Posterior vena cava (tissue), 2 donors: ENCODE data around the gene CNDP1. TPM values are rescaled to one million over a fixed set of nuclear protein-coding genes. Genes with fewer than 3 reads are reported as not detected.
A peak's percentile ranks its signal among the peaks of the same experiment; 100 is the strongest.
"Not testable (repeated sequence)": the region's sequence is repeated elsewhere in the genome, so short reads cannot be mapped to it uniquely, and the experiment has no call there.

Experiments
- DNase-seq: peaks from one replicate; pipeline ENCODE4 v3.0.0-alpha.2; 2020; ENCODE audit warnings: low spot score
- intact Hi-C, 2 donors: fragments of 100-400 bp; cut with DNase I; formaldehyde crosslinking; loops; one replicate each; pipeline versions ENCODE4 v1.14.1 to v1.14.2; 2022 to 2023
- total RNA-seq, 2 donors: library from RNA; stranded (reverse); fragmentation: NEBNext Ultra II Directional; extraction: Animal tissue kit (Norgen Biotek cat#: 25700); gene quantifications; one replicate each; pipeline ENCODE4 v1.2.1, GENCODE V29; 2021
- donor health status: DM: yes; HTN: yes; CAD: no.
- donor health status: DM: yes; HTN: yes; CAD: no.

Gene CNDP1
- total RNA-seq, 2 donors from 2014 or later: 0.19 TPM; not detected in 1

DNA sequence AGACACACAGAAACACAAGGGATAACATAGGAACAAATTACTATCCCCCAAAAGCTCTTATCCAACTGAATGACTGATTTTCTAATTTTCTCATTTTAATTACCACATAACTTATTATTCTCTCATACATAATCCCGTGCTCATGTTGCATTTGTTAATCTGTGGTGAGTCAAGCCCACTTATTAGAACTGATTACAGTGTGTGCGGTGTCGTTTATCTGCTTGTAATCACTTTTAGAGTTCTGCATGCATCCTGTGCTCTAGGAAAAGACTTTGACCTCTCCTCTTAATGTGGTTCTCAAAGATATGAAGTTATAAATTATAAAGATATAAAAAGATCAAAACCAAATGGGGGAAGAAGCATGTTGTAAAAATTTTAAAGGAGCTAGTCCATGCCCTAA, 29.7 kb downstream of the CNDP1 start:
- DNase-seq: no peak
- intact Hi-C loops: no loop called here

DNA sequence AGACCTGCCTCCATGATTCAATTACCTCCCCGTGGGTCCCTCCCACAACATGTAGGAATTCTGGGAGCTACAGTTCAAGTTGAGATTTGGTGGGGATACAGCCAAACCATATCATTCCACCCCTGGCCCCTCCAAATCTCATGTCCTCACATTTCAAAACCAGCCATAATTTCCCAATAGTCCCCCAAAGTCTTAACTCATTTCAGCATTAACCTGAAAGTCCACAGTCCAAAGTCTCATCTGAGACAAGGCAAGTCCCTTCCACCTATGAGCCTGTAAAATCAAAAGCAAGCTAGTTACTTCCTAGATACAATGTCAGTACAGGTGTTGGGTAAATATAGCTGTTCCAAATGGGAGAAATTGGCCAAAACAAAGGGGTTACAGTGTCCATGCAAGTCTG, 30.9 kb downstream of the CNDP1 start:
- DNase-seq, intact Hi-C loops: not testable (repeated sequence)

DNA sequence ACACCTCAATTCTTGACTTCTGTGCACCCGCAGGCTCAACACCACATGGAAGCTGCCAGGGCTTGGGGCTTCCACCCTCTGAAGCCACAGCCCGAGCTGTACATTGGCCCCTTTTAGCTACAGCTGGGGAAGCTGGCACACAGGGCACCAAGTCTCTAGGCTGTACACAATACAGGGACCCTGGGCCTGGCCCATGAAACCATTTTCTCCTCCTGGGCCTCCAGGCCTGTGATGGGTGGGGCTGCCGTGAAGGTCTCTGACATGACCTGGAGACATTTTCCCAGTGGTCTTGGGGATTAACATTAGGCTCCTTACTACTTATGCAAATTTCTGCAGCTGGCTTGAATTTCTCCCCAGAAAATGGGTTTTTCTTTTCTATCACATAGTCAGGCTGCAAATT, 31.7 kb downstream of the CNDP1 start:
- intact Hi-C loops: not testable (repeated sequence)
- peak; percentile 31 for DNase-seq

DNA sequence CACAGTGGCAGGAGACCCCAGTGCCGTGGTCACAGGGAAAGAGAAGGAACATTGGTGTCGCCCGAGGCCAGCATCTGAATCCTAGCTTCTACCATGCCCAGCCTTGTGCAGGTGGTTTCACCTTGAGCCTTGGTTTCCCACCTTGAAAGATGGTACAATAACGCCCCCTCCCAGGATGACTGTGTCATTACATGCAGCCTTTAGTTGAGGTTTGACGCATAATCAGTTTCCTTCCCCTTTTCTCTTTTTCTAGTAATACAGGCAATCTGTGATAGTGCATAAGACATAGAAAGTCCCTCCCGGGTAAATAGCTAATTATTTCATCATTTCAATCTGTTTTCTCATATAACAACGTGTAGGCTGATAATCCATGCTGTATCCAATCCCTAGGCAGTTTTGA, 33.5 kb downstream of the CNDP1 start:
- peak; percentile 32 for DNase-seq
- intact Hi-C loops: no loop called here

DNA sequence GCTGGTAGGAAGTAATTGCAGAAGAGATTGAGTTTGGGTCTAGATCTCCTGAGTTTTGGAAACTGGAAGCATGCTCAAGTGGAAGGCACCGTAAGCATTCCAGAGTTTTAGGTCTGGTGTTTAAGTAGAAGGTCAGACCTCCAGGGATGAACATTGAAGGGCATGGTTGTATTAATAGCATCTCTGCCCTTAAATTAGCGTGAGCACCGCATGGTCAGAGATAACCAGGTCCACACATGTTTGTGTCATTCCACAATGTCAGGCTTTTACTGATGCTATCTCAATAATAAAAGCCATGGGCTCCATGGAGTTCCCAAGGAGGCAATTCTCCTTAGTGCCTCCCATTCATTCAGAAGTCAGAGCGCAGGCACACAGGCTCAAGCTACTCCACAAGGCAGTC, 35.1 kb downstream of the CNDP1 start:
- no peak for DNase-seq
- intact Hi-C loops: no loop called here

DNA sequence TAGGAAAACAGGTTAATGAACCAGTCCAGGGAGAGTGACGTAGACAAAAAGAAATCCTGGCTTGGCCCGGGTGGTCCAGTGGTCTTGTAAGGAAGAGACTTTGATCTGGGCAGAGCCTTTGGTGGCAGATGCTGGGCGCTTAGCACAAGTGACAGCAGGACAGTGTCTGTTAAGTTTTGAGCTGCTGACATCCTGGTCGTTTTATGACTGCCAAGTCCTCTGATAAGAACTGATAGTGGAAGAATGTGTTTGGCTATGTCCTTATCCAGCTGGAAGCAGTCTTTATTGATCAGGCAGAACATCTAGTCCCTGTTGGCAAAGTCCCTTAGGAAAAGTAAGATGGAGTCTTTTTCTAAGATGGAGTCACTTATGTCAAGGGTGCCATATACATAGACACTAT, 36.0 kb downstream of the CNDP1 start:
- DNase-seq: no peak
- intact Hi-C loops: no loop called here

DNA sequence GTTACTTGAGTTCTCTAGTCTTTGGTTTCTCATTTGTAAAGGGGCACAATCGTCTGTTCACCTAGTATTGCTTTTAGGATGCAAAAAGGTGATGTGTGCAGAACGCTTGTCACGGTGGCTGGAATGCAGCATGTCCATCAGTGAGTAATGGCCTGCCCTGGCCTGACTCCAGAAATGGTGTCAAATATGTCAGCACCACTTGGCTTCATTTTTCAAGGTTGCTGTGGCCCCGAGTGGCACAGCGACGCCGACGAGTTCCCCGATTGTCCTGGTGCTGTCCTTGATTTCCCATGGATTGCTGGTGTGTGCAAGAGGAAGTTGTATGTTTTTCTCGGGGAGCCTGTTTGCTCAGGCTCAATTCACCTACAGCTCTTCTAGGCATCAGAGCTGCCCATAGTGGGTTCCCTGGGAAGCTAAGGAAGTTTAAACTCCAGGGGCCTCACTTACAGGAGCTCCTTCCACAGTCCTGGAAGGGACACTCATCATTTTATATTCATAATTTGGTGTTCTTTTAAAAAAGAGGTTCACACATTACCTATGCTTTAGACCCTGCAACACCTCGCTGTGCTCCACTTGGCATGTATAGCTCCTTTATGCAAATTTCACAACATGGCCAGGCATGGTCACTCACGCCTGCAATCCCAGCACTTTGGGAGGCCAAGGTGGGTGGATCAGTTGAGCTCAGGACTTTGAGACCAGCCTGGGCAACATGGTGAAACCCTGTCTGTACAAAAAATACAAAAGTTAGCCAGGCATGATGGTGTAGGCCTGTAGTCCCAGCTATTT, 37.8 kb downstream of the CNDP1 start:
- DNase-seq: no peak
- intact Hi-C loops: no loop called here

DNA sequence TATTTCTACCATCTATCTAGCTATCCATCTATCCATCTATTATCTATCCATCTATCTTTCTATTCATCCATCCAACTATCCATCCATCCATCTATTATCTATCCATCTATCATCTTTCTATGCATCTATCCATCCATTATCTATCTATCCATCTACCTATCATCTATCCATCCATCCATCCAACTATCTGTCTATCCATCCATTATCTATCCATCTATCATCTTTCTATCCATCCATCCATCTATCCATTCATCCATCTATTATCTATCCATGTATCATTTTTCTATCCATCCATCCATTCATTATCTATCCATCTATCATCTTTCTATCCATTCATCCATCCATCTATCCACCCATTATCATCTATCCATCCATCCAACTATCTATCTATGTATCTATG, 38.8 kb downstream of the CNDP1 start:
- DNase-seq: no peak
- intact Hi-C loops: no loop called here

DNA sequence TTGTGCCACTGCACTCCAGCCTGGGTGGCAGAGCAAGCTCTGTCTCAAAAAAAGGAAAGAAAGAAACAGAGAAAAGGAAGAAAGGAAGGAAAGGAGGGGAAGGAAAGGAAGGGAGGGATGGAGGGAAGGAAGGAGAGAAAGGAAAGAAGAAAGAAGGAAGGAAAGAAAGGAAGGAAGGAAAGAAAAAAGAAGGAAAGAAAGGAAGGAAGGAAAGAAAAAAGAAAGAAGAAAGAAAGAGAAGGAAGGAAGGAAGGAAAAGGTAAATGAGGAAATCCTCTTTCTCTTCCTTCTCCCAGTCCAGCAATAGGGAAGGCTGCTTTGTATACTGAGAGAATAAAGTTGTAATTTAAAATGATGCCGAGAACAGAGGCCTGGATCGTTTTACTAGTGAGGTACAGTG, 40.6 kb downstream of the CNDP1 start:
- no peak for DNase-seq

DNA sequence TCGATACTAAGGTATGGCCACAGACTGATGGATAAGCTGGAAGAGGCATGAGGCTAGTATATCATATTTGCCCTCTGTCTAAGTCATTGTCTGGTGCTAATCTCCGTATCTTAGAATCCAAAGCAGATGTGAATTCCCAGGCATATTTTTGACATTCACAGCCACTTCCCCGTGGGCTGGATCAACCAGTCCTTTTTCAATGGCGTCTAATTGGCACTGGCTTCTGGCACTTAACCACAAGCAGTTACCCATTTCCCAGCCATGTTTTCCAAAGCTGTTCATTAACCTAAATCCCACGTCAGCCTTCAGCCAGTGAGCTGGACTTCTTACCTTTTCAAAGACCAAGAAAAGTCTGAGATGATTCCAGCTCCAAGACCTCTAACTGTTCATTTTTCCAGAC, 42.7 kb downstream of the CNDP1 start:
- intact Hi-C loops: no loop called here
- DNase-seq: no peak

More for the DNA sequence above, 40.6 kb downstream of the CNDP1 start:
- intact Hi-C loops: no loop called here

DNA sequence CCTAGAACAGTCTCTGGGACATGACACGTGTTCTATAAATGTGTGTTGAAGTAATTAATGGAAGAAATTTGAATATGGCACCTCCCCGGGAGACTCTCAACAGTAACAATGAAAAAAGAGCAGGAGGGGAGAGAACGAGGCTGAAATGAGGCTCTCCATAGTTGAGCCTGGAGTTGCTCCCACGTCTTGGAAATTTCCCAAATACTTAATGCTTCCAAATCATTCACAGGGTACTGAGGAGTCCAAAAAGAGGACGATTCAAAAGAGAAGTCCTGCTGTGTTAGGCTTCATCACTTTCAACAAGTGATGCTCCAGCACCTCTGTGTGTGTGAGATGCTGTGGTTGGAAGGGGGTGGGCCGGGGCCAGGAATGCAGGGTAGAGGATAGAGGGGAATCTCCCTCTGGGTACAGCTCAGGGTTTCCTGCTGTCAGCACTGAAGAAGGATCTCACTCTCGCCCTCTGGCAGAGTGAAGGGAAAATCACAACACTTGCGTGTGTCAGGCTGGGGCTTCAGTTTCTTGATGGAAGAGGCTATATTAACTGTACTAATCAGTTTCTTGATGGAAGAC, 45.3 kb downstream of the CNDP1 start:
- no peak for DNase-seq
- intact Hi-C loops: no loop called here

DNA sequence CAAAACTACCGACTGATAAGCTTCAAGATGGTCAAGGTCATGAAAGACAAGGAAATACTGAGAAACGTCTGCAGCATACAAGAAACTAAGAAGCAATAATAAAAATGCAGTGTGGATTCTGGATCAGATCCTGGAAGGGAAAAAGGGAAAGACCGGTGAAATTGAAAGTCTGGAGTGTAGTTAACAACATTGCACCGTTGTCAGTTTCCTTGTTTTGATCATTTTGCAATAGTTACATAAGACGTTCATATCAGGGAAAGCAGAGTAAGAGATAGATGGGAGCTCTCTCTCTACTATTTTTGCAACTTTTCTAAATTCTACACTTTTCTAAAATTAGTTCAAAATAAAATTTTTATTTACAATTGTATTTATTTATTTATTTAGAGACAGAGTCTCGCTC, 48.3 kb downstream of the CNDP1 start:
- DNase-seq: no peak
- intact Hi-C loops: no loop called here

DNA sequence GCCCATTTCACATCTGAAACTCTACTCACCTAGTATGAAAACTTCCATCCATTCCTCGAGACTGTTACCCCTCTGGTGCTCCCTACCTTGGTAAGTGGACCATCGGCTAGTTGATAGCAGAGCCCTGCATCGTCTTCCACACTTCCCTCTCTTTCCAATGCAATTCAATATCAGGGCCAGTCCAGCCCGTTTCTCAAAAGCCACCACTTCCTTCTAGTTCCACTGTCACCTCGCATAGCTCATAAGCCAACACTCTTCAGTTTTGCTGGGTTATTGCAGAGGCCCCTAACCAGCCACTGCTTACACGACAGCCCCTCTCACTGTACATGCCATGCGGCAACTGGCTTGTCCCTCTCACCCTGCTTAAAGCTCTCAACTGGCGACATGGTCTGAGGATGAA, 53.1 kb downstream of the CNDP1 start:
- intact Hi-C loops: no loop called here
- no peak for DNase-seq

DNA sequence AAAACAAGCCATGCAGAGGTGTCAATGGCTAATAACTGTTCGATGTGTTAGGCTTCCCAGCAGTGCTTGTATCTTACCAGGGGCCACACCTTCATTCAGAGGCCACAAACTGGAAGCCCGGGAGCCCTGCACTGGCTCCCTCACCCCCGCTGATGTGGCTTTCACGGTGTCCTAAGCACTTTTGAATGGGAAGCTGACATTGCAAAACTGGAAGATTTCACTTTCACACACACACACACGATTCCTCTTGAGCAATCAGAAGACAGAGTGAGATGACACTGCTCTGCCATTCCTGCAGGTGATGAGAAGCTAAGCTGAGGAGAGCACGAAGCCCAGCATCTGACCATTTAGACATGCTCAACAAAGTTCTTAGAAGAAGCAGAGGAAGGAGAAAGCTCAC, 54.7 kb downstream of the CNDP1 start:
- no peak for DNase-seq
- intact Hi-C loops: no loop called here

DNA sequence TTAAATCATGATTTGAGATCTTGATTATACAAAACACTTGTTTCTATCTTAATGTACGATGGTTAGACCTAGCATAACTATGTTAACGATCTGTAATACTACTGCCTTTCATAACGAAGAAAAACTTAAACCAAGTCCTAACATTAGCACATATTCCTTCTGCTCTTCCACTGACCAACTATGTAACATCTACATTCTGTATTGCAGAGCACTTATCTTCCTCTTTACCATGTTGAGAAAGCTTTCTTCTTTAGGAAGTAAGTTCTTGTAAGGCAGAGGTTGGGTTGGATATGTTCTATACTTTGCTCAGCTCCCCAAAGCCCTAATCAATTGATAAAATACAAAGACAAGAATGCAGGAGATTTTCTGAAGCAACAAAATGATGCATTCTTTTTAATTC, 55.5 kb downstream of the CNDP1 start:
- intact Hi-C loops: no loop called here
- no peak for DNase-seq

DNA sequence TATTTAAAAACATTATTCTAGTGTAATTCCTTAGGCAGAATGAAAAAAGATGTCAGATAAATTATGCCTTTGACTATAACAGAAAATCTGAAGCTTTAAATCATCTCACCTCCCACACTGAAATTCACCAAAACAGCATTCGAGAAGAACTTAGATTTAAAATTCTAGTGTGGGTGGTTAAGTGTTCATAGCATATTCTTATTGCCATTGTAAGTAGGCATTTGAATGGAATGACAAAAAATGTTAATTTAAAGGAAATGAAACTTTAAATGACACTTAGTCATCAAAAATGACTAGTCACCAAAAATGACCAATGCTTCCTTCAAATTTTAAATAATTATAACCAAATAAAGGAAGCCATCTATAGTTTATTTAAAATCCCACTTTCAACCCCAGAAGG, 56.4 kb downstream of the CNDP1 start:
- no peak for DNase-seq
- intact Hi-C loops: no loop called here

DNA sequence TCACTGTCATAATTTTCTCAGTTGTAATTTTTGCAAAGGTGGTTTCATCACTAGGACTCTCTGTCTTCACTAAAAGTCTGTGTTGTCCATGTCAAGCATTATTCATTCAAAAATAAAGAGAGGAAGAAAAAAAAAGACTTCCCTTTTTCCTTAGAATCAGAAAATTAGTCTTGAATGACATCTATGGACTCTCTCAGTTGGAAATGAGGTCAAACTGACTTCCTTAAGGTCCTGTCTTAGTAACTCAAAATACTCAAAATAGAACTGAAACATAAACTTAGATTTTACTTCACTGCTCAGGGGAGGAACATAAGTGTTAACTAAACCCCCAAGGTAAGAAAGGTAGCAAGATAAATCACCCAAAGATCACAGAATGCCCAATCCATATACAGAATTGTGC, 61.1 kb downstream of the CNDP1 start:
- intact Hi-C loops: loop anchor here in 1 of 2 donors (5.0 kb wide), 1 partner anchor 98 kb away; the partner anchor contains the start of gene CNDP2
- DNase-seq: no peak

DNA sequence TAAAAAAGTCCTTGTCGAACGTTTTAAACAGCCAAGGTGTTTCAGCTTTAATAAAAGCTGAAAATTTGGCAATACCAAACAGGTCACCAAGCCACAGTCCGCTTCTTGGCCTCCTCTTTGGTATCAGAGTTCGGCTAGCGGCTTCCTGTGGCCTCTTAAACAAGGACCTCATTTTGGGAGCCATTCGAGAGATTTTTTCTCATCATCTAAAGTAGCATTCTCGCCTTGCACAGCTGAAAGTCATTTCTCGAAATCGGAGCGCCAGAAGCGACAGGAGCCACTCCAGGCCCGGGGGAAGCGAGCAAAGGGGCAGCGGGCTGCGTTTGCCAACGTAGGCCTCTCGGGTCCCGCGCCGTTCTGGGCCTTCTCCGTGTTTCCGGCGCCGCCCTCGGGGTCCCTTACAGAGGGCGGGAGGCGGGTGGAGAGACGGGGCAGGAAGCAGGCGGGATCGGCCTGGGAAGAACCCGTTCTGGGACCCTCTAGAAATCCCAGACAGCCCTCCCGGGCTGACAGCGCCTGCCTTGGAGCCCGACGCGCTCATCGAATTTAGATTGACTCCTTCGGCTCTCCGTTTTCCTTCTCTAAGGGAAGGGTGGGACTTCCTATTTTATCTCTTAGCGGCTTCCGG, 62.8 kb downstream of the CNDP1 start:
- intact Hi-C loops: loop anchor here in 1 of 2 donors (5.0 kb wide), 1 partner anchor 100 kb away; the partner anchor contains the start of gene CNDP2
- DNase-seq: peak; percentile 91

DNA sequence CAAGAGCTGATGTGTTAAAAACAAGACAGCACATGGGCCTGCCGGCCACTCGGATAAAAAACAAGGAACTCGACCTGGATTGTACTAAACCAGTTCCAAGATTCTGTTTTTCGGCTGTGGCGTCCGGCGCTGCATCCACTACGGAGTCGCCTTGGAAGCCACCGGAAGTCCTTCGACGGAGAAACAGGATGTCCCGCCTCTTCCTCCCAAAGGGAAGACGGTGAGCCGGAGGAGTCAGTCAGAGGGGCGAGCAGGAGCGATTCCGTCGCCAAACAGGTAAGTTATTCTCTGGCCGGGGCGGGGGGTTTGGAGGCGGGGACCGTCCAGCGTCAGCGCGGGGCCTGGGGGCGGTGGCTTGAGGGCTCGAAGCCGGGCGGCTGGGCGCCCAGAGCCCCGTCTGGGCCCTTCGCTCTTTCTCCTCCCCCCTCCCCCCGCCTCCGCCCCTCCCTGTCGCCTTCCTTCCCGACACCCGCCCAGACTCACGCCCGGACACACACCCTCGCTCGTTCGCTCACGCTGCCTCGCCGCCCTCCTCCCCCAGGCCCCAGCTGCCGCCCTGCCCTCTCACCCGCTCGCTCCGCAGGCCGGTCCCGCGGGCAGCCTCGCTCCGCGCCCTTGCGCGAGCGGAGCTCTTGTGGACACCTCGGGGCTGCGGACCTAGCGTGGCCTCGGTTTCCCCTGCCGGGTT, 63.5 kb downstream of the CNDP1 start, which contains the start of gene ZNF407:
TSS of gene ZNF407 (plus strand) at position 209 of the 688 bp plus-strand sequence. CDS start 33,150 bp downstream, outside the sequence.
- intact Hi-C loops: loop anchor here in 1 of 2 donors (5.0 kb wide), 1 partner anchor 101 kb away; the partner anchor contains the start of gene CNDP2
- peak; percentile 96 for DNase-seq
